ENCODE measurements around the gene VOPP1. TPM values are rescaled to one million over a fixed set of nuclear protein-coding genes. Genes with fewer than 3 reads are reported as not detected.

VOPP1 gene
- total and polyA plus RNA-seq, 3 experiments from 2014 or later: 34.8 to 67.3 (median 65.6) TPM

- ChIA-PET CTCF (interaction anchor here (1.2 kb wide), 1 partner anchor 17 kb away, joined by 3 read pairs; no protein-coding TSS in a partner anchor), POLR2A (no interaction called here)
- Histone ChIP-seq H3K9me3 (ENCODE audit: low read length) (no peaks in the 10 kb centered on the region), H3K4me1 (ENCODE audit: insufficient read depth, low read length) (peaks cover 11% of the 10 kb centered on the region), H3K27ac (ENCODE audit: low read depth, low read length) (no peak overlapping the region), H3K27me3 (ENCODE audit: insufficient read depth, low read length, poor library complexity, severe bottlenecking) (no peaks in the 10 kb centered on the region), H3K36me3 (ENCODE audit: insufficient read depth, low read length) (peaks cover 20% of the 10 kb centered on the region), H3K4me3 (ENCODE audit: low read length) (no peak overlapping the region)
- no peaks in the 10 kb centered on the region for H3K9me3 Mint-ChIP-seq
- peaks cover 4 to 82% (median 15%) of the 10 kb centered on the region in 3 donors for H3K36me3 Mint-ChIP-seq
- peaks cover 48 to 90% (median 85%) of the 10 kb centered on the region in 3 donors for H3K4me1 Mint-ChIP-seq
- peak in 1 of 5 donors; percentile 60 for DNase-seq
- peak overlapping the region in 4 of 7 donors; percentile 12 to 73 (median 48) for H3K4me3 Mint-ChIP-seq
- H3K27me3 Mint-ChIP-seq: peaks cover 0 to 1% of the 10 kb centered on the region in 2 donors
- H3K27ac Mint-ChIP-seq: peak overlapping the region in 5 of 8 donors; percentile 3 to 88 (median 60)
Observed at GRCh38 chr7:55517191-55517633, 55.1 kb downstream of the VOPP1 start.

- H3K36me3 ChIP-seq (ENCODE audit: insufficient read depth, low read length): peaks cover 20% of the 10 kb centered on the region
- peak overlapping the region in 6 of 7 donors; percentile 30 to 87 (median 44) for H3K4me3 Mint-ChIP-seq
- peaks cover 50 to 88% (median 85%) of the 10 kb centered on the region in 3 donors for H3K4me1 Mint-ChIP-seq
- no peak overlapping the region for H3K4me3 ChIP-seq (ENCODE audit: low read length)
- H3K27me3 ChIP-seq (ENCODE audit: insufficient read depth, low read length, poor library complexity, severe bottlenecking): no peaks in the 10 kb centered on the region
- peaks cover 4 to 85% (median 15%) of the 10 kb centered on the region in 3 donors for H3K36me3 Mint-ChIP-seq
- peaks cover 5% of the 10 kb centered on the region for H3K4me1 ChIP-seq (ENCODE audit: insufficient read depth, low read length)
- H3K27me3 Mint-ChIP-seq: peaks cover 0 to 1% of the 10 kb centered on the region in 2 donors
- ChIA-PET CTCF (interaction anchor here (1.2 to 2.2 kb wide), 3 partner anchors 18 to 77 kb away, joined by 3 to 7 read pairs (median 7); no protein-coding TSS in a partner anchor), POLR2A (no interaction called here)
- DNase-seq: no peak
- H3K27ac Mint-ChIP-seq: peak overlapping the region in 6 of 8 donors; percentile 12 to 72 (median 60)
- H3K27ac ChIP-seq (ENCODE audit: low read depth, low read length): no peak overlapping the region
- no peaks in the 10 kb centered on the region for H3K9me3 ChIP-seq (ENCODE audit: low read length)
- H3K9me3 Mint-ChIP-seq: no peaks in the 10 kb centered on the region
Observed at GRCh38 chr7:55516409-55516808, 55.9 kb downstream of the VOPP1 start.

GRCh38 chr7:55515569-55516279 is 56.6 kb downstream of the VOPP1 start:
- no peak overlapping the region for H3K4me3 ChIP-seq (ENCODE audit: low read length)
- H3K9me3 ChIP-seq (ENCODE audit: low read length): no peaks in the 10 kb centered on the region
- Mint-ChIP-seq H3K4me1 (peaks cover 50 to 88% (median 85%) of the 10 kb centered on the region in 3 donors), H3K36me3 (peaks cover 4 to 83% (median 15%) of the 10 kb centered on the region in 3 donors), H3K27ac (peak overlapping the region in 7 of 8 donors; percentile 1 to 83 (median 59)), H3K27me3 (peaks cover 0 to 1% of the 10 kb centered on the region in 2 donors), H3K4me3 (peak overlapping the region in 6 of 7 donors; percentile 21 to 87 (median 38)), H3K9me3 (no peaks in the 10 kb centered on the region)
- no peaks in the 10 kb centered on the region for H3K27me3 ChIP-seq (ENCODE audit: insufficient read depth, low read length, poor library complexity, severe bottlenecking)
- H3K4me1 ChIP-seq (ENCODE audit: insufficient read depth, low read length): peaks cover 5% of the 10 kb centered on the region
- peaks cover 20% of the 10 kb centered on the region for H3K36me3 ChIP-seq (ENCODE audit: insufficient read depth, low read length)
- CTCF ChIA-PET: interaction anchor here (1.2 to 2.2 kb wide), 3 partner anchors 18 to 78 kb away, joined by 3 to 7 read pairs (median 7); no protein-coding TSS in a partner anchor
- H3K27ac ChIP-seq (ENCODE audit: low read depth, low read length): no peak overlapping the region
- POLR2A ChIA-PET: no interaction called here
- no peak for DNase-seq

GRCh38 chr7:55514546-55515265 is 57.6 kb downstream of the VOPP1 start:
- Histone ChIP-seq H3K27me3 (ENCODE audit: insufficient read depth, low read length, poor library complexity, severe bottlenecking) (no peaks in the 10 kb centered on the region), H3K36me3 (ENCODE audit: insufficient read depth, low read length) (peaks cover 20% of the 10 kb centered on the region), H3K9me3 (ENCODE audit: low read length) (no peaks in the 10 kb centered on the region), H3K4me1 (ENCODE audit: insufficient read depth, low read length) (peaks cover 5% of the 10 kb centered on the region), H3K27ac (ENCODE audit: low read depth, low read length) (no peak overlapping the region), H3K4me3 (ENCODE audit: low read length) (no peak overlapping the region)
- ChIA-PET CTCF (interaction anchor here (1.9 to 2.2 kb wide), 2 partner anchors 13 to 40 kb away, joined by 4 to 7 read pairs; no protein-coding TSS in a partner anchor), POLR2A (no interaction called here)
- H3K9me3 Mint-ChIP-seq: no peaks in the 10 kb centered on the region
- peaks cover 0 to 1% of the 10 kb centered on the region in 2 donors for H3K27me3 Mint-ChIP-seq
- no peak for DNase-seq
- H3K4me3 Mint-ChIP-seq: peak overlapping the region in 1 of 7 donors; percentile 59
- H3K36me3 Mint-ChIP-seq: peaks cover 4 to 75% (median 9%) of the 10 kb centered on the region in 3 donors
- H3K4me1 Mint-ChIP-seq: peaks cover 48 to 90% (median 84%) of the 10 kb centered on the region in 3 donors
- H3K27ac Mint-ChIP-seq: peak overlapping the region in 3 of 8 donors; percentile 31 to 85 (median 33)

- no peaks in the 10 kb centered on the region for H3K9me3 Mint-ChIP-seq
- Histone ChIP-seq H3K9me3 (ENCODE audit: low read length) (no peaks in the 10 kb centered on the region), H3K4me1 (ENCODE audit: insufficient read depth, low read length) (peaks cover 5% of the 10 kb centered on the region), H3K4me3 (ENCODE audit: low read length) (no peak overlapping the region), H3K27me3 (ENCODE audit: insufficient read depth, low read length, poor library complexity, severe bottlenecking) (no peaks in the 10 kb centered on the region), H3K36me3 (ENCODE audit: insufficient read depth, low read length) (peaks cover 17% of the 10 kb centered on the region), H3K27ac (ENCODE audit: low read depth, low read length) (no peak overlapping the region)
- H3K27ac Mint-ChIP-seq: peak overlapping the region in 3 of 8 donors; percentile 43 to 85 (median 58)
- H3K4me3 Mint-ChIP-seq: no peak overlapping the region
- ChIA-PET CTCF (interaction anchor here (1.1 to 1.9 kb wide), 2 partner anchors 12 to 80 kb away, joined by 3 to 4 read pairs; no protein-coding TSS in a partner anchor), POLR2A (no interaction called here)
- H3K27me3 Mint-ChIP-seq: peaks cover 0 to 1% of the 10 kb centered on the region in 2 donors
- H3K4me1 Mint-ChIP-seq: peaks cover 51 to 89% (median 83%) of the 10 kb centered on the region in 3 donors
- DNase-seq: no peak
- peaks cover 4 to 70% (median 9%) of the 10 kb centered on the region in 3 donors for H3K36me3 Mint-ChIP-seq
Observed at GRCh38 chr7:55513868-55514267, 58.4 kb downstream of the VOPP1 start.

GRCh38 chr7:55512635-55513191 is 59.6 kb downstream of the VOPP1 start:
- Mint-ChIP-seq H3K4me1 (peaks cover 40 to 81% (median 76%) of the 10 kb centered on the region in 3 donors), H3K36me3 (peaks cover under 1 to 60% (median 2%) of the 10 kb centered on the region in 3 donors), H3K9me3 (no peaks in the 10 kb centered on the region), H3K27ac (peak overlapping the region in 1 of 8 donors; percentile 84), H3K27me3 (peaks cover 0 to 1% of the 10 kb centered on the region in 2 donors), H3K4me3 (no peak overlapping the region)
- no peaks in the 10 kb centered on the region for H3K27me3 ChIP-seq (ENCODE audit: insufficient read depth, low read length, poor library complexity, severe bottlenecking)
- DNase-seq: no peak
- peaks cover 6% of the 10 kb centered on the region for H3K36me3 ChIP-seq (ENCODE audit: insufficient read depth, low read length)
- no peaks in the 10 kb centered on the region for H3K9me3 ChIP-seq (ENCODE audit: low read length)
- no peak overlapping the region for H3K4me3 ChIP-seq (ENCODE audit: low read length)
- CTCF ChIA-PET: interaction anchor here (1.1 to 1.9 kb wide), 2 partner anchors 11 to 81 kb away, joined by 3 to 4 read pairs; no protein-coding TSS in a partner anchor
- H3K4me1 ChIP-seq (ENCODE audit: insufficient read depth, low read length): peaks cover 5% of the 10 kb centered on the region
- POLR2A ChIA-PET: interaction anchor here (0.8 kb wide), 1 partner anchor 21 kb away, joined by 3 read pairs; no protein-coding TSS in a partner anchor
- H3K27ac ChIP-seq (ENCODE audit: low read depth, low read length): no peak overlapping the region

GRCh38 chr7:55510621-55511020 is 61.7 kb downstream of the VOPP1 start:
- DNase-seq: no peak
- Mint-ChIP-seq H3K27ac (peak overlapping the region in 5 of 8 donors; percentile 43 to 84 (median 60)), H3K36me3 (peaks cover 0 to 52% (median 4%) of the 10 kb centered on the region in 3 donors)

More at GRCh38 chr7:55510621-55511020, 61.7 kb downstream of the VOPP1 start:
- no peaks in the 10 kb centered on the region for H3K9me3 ChIP-seq (ENCODE audit: low read length)
- ChIA-PET CTCF (no interaction called here), POLR2A (interaction anchor here (0.6 kb wide), 1 partner anchor 14 kb away, joined by 3 read pairs; no protein-coding TSS in a partner anchor)
- Mint-ChIP-seq H3K4me1 (peaks cover 25 to 77% (median 70%) of the 10 kb centered on the region in 3 donors), H3K9me3 (no peaks in the 10 kb centered on the region), H3K27me3 (no peaks in the 10 kb centered on the region), H3K4me3 (no peak overlapping the region)
- H3K27ac ChIP-seq (ENCODE audit: low read depth, low read length): no peak overlapping the region
- no peaks in the 10 kb centered on the region for H3K36me3 ChIP-seq (ENCODE audit: insufficient read depth, low read length)
- H3K4me1 ChIP-seq (ENCODE audit: insufficient read depth, low read length): no peaks in the 10 kb centered on the region
- no peaks in the 10 kb centered on the region for H3K27me3 ChIP-seq (ENCODE audit: insufficient read depth, low read length, poor library complexity, severe bottlenecking)
- H3K4me3 ChIP-seq (ENCODE audit: low read length): no peak overlapping the region
